ENCODE results near the gene PRKN.

GRCh38 chr6:161901740-161902426, 825.7 kb downstream of the PRKN start:
- TF ChIP-seq CTCF (IDR thresholded peaks at IDR 0.05), result no peak
- no peak for TF ChIP-seq EP300 (IDR thresholded peaks at IDR 0.05)
